Gastrocnemius medialis (tissue), 4 donors: ENCODE measurements around the gene MEGF8. TPM values are rescaled to one million over a fixed set of nuclear protein-coding genes. Genes with fewer than 3 reads are reported as not detected.

Experiments
- ATAC-seq, 2 donors: fragments of 150-250 bp; one replicate each; pipeline ENCODE4 v1.9.1; 2016
- DNase-seq, 2 donors: peaks; one replicate each; pipeline ENCODE4 v3.0.0-alpha.2; 2019
- H3K27ac ChIP-seq, 4 donors: fragments of 200-600 bp; sonication (generic); 1 replicate in 1 of 4; 2 replicates in 3 of 4; pipeline ENCODE4 v1.5.1; 2016 to 2018; ENCODE audit warnings: mild to moderate bottlenecking in 2 of 4, moderate library complexity in 1 of 4
- H3K27me3 ChIP-seq, 3 donors: fragments of 200-600 bp; sonication (generic) in 2 of 3; 1 replicate in 1 of 3; 2 replicates in 2 of 3; pipeline versions ENCODE4 v1.5.1 to v1.6.0; 2016 to 2019; ENCODE audit warnings: mild to moderate bottlenecking in 1 of 3, moderate library complexity in 1 of 3
- H3K36me3 ChIP-seq, 2 donors: fragments of 200-600 bp; sonication (generic) in 1 of 2; one replicate each; pipeline ENCODE4 v1.5.1; 2017 to 2018
- H3K4me1 ChIP-seq, 2 donors: fragments of 200-600 bp; sonication (generic) in 1 of 2; one replicate each; pipeline ENCODE4 v1.5.1; 2016 to 2017; ENCODE audit warnings: mild to moderate bottlenecking in 2 of 2
- H3K4me3 ChIP-seq, 4 donors: fragments of 200-600 bp; sonication (generic) in 3 of 4; 1 replicate in 1 of 4; 2 replicates in 3 of 4; pipeline ENCODE4 v1.5.1; 2016 to 2019; ENCODE audit warnings: mild to moderate bottlenecking in 2 of 4
- H3K9me3 ChIP-seq, 3 donors: fragments of 200-600 bp; sonication (generic) in 2 of 3; 1 replicate in 1 of 3; 2 replicates in 2 of 3; pipeline ENCODE4 v1.5.1; 2016 to 2019
- CTCF ChIP-seq, 5 experiments: fragments of 450-650 bp in 3 of 5; fragments of 200-600 bp in 2 of 5; sonication (generic) in 2 of 5; IDR thresholded peaks in 4 of 5; conservative IDR thresholded peaks in 1 of 5; 1 replicate in 4 of 5; 2 replicates in 1 of 5; pipeline ENCODE4 v1.5.1; 2016 to 2019; ENCODE audit warnings: antibody characterized with exemption in 5 of 5, mild to moderate bottlenecking in 3 of 5, moderate library complexity in 3 of 5
- POLR2A ChIP-seq, 2 donors: fragments of 450-650 bp; IDR thresholded peaks; one replicate each; pipeline ENCODE4 v1.6.1; 2017; ENCODE audit warnings: antibody characterized with exemption in 2 of 2, mild to moderate bottlenecking in 2 of 2, moderate library complexity in 2 of 2
- in situ Hi-C, 4 donors: fragments of 200-750 bp; cut with MboI; loops; one replicate each; pipeline versions ENCODE4 v1.15.0 to v1.8.0; 2017; ENCODE audit warnings: low sequenced_read_pairs in 4 of 4
- intact Hi-C: fragments of 100-400 bp; cut with DNase I; formaldehyde crosslinking; loops from one replicate; pipeline ENCODE4 v1.15.1; 2023; ENCODE audit warnings: low total_unique reads
- total RNA-seq, 4 donors: library from RNA; depleted of rRNA; stranded (reverse); fragments of >200 nt; gene quantifications; one replicate each; pipeline versions ENCODE4 v1.1.0 to v1.2.3, GENCODE V29; 2016

MEGF8 gene
- total RNA-seq, 4 donors from 2014 or later: 7.3 to 12.3 (median 10.3) TPM

GRCh38 chr19:42362342-42362741 is 36.9 kb downstream of the MEGF8 start:
- ATAC-seq: no peak
- DNase-seq: no peak
- no peaks in the 10 kb centered on the region for H3K9me3 ChIP-seq
- H3K4me3 ChIP-seq: no peak overlapping the region
- intact Hi-C loops: no loop called here
- TF ChIP-seq POLR2A (IDR thresholded peaks at IDR 0.05) (no peak), CTCF (IDR thresholded peaks at IDR 0.05 in 4 of 5, conservative IDR thresholded peaks at IDR 0.05 in 1 of 5) (no peak)
- H3K4me1 ChIP-seq: peaks cover 0 to 9% of the 10 kb centered on the region in 2 donors
- H3K36me3 ChIP-seq: peaks cover 0 to 31% of the 10 kb centered on the region in 2 donors
- no peaks in the 10 kb centered on the region for H3K27me3 ChIP-seq
- in situ Hi-C loops: no loop called here
- H3K27ac ChIP-seq: no peak overlapping the region

GRCh38 chr19:42362891-42363440 is 37.5 kb downstream of the MEGF8 start:
- H3K4me1 ChIP-seq: peaks cover 0 to 9% of the 10 kb centered on the region in 2 donors
- in situ Hi-C loops: no loop called here
- H3K9me3 ChIP-seq: no peaks in the 10 kb centered on the region
- no peak overlapping the region for H3K27ac ChIP-seq
- ATAC-seq (no peak), DNase-seq (no peak)
- H3K36me3 ChIP-seq: peaks cover 0 to 26% of the 10 kb centered on the region in 2 donors
- intact Hi-C loops: no loop called here
- H3K4me3 ChIP-seq: no peak overlapping the region
- no peak for TF ChIP-seq POLR2A (IDR thresholded peaks at IDR 0.05)
- no peaks in the 10 kb centered on the region for H3K27me3 ChIP-seq

GRCh38 chr19:42363614-42364346 is 38.3 kb downstream of the MEGF8 start:
- peaks cover 0 to 24% of the 10 kb centered on the region in 2 donors for H3K36me3 ChIP-seq
- TF ChIP-seq POLR2A (IDR thresholded peaks at IDR 0.05): no peak
- no peak for TF ChIP-seq CTCF (IDR thresholded peaks at IDR 0.05 in 4 of 5, conservative IDR thresholded peaks at IDR 0.05 in 1 of 5)
- ATAC-seq: no peak
- H3K9me3 ChIP-seq: no peaks in the 10 kb centered on the region
- in situ Hi-C loops: no loop called here
- H3K27me3 ChIP-seq: no peaks in the 10 kb centered on the region
- intact Hi-C loops: no loop called here
- H3K4me1 ChIP-seq: peaks cover 0 to 9% of the 10 kb centered on the region in 2 donors
- H3K4me3 ChIP-seq: no peak overlapping the region
- H3K27ac ChIP-seq: no peak overlapping the region
- no peak for DNase-seq

GRCh38 chr19:42366673-42367072 is 41.2 kb downstream of the MEGF8 start:
- H3K4me3 ChIP-seq: no peak overlapping the region
- peaks cover 0 to 9% of the 10 kb centered on the region in 2 donors for H3K4me1 ChIP-seq
- DNase-seq (no peak), ATAC-seq (no peak)
- H3K36me3 ChIP-seq: peaks cover 0 to 16% of the 10 kb centered on the region in 2 donors
- in situ Hi-C loops: no loop called here
- no peaks in the 10 kb centered on the region for H3K9me3 ChIP-seq
- intact Hi-C loops: no loop called here
- TF ChIP-seq CTCF (IDR thresholded peaks at IDR 0.05 in 4 of 5, conservative IDR thresholded peaks at IDR 0.05 in 1 of 5) (no peak), POLR2A (IDR thresholded peaks at IDR 0.05) (no peak)
- H3K27me3 ChIP-seq: no peaks in the 10 kb centered on the region
- H3K27ac ChIP-seq: peak overlapping the region in 2 of 4 donors; percentile 14 to 65

GRCh38 chr19:42367929-42368328 is 42.5 kb downstream of the MEGF8 start:
- H3K36me3 ChIP-seq: peaks cover 0 to 12% of the 10 kb centered on the region in 2 donors
- TF ChIP-seq POLR2A (IDR thresholded peaks at IDR 0.05) (no peak), CTCF (IDR thresholded peaks at IDR 0.05 in 4 of 5, conservative IDR thresholded peaks at IDR 0.05 in 1 of 5) (no peak)
- H3K4me1 ChIP-seq: peaks cover 0 to 9% of the 10 kb centered on the region in 2 donors
- intact Hi-C loops: no loop called here
- no peaks in the 10 kb centered on the region for H3K27me3 ChIP-seq
- H3K9me3 ChIP-seq: no peaks in the 10 kb centered on the region
- in situ Hi-C loops: no loop called here
- H3K4me3 ChIP-seq: no peak overlapping the region
- DNase-seq (no peak), ATAC-seq (no peak)
- H3K27ac ChIP-seq: no peak overlapping the region
